Stimulated activated memory B cell treated with anti-CD40 and anti-IgM and Interleukin-4, amounts not matched to agents 10 μg/mL and 1 μg/mL and 100 μg/mL, for 72 hours (primary cell): Measurements from ENCODE around the gene MAPKAPK2.

ENCODE experiments used
- ATAC-seq: fragments of 150-1000 bp; cut with Tn5 transposase; 2 replicates; pipeline ENCODE4 v1.10.0; 2021
- H3K27ac Mint-ChIP-seq: one replicate; pipeline ENCODE4 v1.8.0; 2022; ENCODE audit warnings: mild to moderate bottlenecking, mixed read lengths
- H3K27me3 Mint-ChIP-seq: one replicate; pipeline ENCODE4 v1.8.0; 2022; ENCODE audit warnings: mixed read lengths
- H3K36me3 Mint-ChIP-seq: one replicate; pipeline ENCODE4 v1.8.0; 2022; ENCODE audit warnings: mixed read lengths
- H3K4me1 Mint-ChIP-seq: one replicate; pipeline ENCODE4 v1.8.0; 2022; ENCODE audit warnings: mixed read lengths
- H3K4me3 Mint-ChIP-seq: one replicate; pipeline ENCODE4 v1.8.0; 2022; ENCODE audit warnings: mild to moderate bottlenecking, moderate library complexity, mixed read lengths
- H3K9me3 Mint-ChIP-seq: one replicate; pipeline ENCODE4 v1.8.0; 2022; ENCODE audit warnings: mixed read lengths

Gene MAPKAPK2

DNA sequence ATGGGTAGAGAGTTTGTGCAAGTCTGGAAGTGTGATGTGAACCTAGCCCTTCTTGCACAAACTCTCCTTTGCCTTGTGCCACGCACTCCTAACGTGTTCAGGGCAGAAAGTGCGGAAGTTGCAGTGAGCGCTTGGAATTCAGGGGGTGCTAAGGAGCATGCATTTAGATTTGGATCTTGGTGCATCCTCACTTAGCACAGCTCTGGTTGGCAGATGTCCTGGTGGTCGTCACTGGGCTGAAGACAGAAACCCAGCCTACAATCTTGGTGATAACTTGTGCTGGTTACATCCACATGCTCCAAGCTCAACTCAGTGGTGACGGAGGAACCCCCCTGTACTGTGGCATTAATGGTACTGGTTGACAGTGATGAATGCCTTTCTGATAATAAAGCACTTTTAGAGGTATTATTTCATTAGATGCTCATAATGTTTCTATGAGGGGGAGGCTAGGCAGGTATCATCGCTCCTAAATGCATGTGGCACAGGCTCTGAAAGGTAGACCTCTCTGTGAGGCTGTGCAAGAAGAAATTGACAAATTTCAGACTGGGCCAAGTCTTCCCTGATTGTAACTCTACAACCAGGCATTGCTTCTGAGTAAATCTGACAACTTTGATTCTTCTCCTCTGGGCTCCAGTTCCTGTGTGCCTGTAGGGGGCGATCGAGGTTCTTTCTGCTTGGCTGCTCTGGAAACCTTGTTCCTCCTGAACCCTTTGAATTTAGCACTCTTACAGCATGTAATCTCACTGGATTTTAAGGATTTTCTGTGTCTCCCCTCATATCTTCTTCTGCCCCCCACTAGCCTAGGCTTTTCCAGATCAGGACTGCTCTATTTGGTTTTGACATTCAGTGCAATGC, 40.6 kb downstream of the MAPKAPK2 start:
- Mint-ChIP-seq H3K4me1 (peaks cover 55% of the 10 kb centered on the region), H3K36me3 (peaks cover 17% of the 10 kb centered on the region), H3K27me3 (no peaks in the 10 kb centered on the region), H3K27ac (no peak overlapping the region), H3K4me3 (no peak overlapping the region), H3K9me3 (no peaks in the 10 kb centered on the region)
- no peak for ATAC-seq

DNA sequence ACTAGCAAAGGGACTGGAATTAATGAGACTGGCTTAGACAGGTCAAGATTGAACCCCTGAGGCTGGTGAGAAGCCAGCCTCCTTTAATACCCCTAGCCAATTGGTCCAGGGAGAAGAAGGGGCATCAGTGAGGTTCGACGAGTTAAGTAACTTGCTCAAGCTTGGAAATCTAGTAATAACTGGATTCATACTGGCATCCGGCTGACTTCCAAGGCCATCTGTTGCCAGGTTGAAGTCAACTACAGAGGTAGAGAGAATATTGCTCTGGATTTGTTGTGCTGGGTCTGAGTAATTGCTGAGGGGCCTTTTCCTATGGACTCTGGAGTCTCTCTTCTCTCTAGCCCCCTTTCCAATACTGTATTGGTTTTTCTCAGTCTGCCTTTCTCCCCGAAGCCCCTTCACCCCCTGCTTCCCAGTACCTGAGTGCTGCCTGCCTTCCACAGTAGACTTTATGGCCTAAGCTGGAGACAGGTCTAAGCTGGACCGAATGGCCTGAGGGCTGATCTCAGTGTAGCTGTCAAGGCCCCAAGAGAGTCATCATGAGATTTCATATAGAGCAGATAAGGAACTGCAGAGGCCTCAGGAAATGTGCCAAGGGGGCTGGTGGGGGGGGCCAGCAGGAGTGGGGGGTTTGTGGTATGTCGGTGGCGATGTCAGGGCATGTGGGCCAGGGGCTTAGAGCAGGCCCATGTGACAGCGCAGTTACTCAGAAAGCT, 43.4 kb downstream of the MAPKAPK2 start:
- no peaks in the 10 kb centered on the region for H3K27me3 Mint-ChIP-seq
- no peak overlapping the region for H3K4me3 Mint-ChIP-seq
- peaks cover 46% of the 10 kb centered on the region for H3K4me1 Mint-ChIP-seq
- H3K36me3 Mint-ChIP-seq, result peaks cover 41% of the 10 kb centered on the region
- ATAC-seq, result no peak
- no peaks in the 10 kb centered on the region for H3K9me3 Mint-ChIP-seq
- peak overlapping the region; percentile 64 for H3K27ac Mint-ChIP-seq

DNA sequence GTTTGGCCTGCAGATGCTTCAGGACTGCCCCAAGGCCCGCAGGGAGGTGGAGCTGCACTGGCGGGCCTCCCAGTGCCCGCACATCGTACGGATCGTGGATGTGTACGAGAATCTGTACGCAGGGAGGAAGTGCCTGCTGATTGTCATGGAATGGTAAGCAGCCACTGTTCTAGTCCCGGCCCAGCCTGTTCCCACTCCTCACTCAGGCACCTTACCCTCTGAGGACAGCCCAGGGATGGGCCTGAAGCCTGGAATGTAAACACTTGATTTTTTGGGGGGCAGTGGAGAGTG, 43.9 kb downstream of the MAPKAPK2 start:
- ATAC-seq, result no peak
- Mint-ChIP-seq H3K4me3 (no peak overlapping the region), H3K9me3 (no peaks in the 10 kb centered on the region), H3K4me1 (peaks cover 44% of the 10 kb centered on the region), H3K27me3 (no peaks in the 10 kb centered on the region), H3K36me3 (peaks cover 42% of the 10 kb centered on the region), H3K27ac (peak overlapping the region; percentile 64)

DNA sequence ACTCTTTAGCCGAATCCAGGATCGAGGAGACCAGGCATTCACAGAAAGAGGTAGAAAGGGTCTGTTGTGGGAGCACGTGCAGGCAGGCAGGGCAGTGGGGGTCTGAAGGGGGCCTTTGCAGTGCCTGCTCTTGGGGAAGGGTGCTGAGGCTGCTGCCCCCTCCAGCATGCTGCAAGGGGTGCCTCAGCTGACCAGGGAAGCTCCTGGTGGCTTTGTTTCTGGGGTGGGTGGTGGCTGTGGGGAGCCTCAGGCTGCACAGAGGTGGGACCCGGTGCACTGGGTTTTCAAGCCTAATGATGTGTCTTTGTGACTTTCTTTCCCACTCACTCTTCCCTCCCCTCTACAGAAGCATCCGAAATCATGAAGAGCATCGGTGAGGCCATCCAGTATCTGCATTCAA, 44.3 kb downstream of the MAPKAPK2 start:
- no peak overlapping the region for H3K4me3 Mint-ChIP-seq
- no peaks in the 10 kb centered on the region for H3K9me3 Mint-ChIP-seq
- no peak for ATAC-seq
- H3K27me3 Mint-ChIP-seq, result no peaks in the 10 kb centered on the region
- peak overlapping the region; percentile 64 for H3K27ac Mint-ChIP-seq
- H3K4me1 Mint-ChIP-seq, result peaks cover 43% of the 10 kb centered on the region
- H3K36me3 Mint-ChIP-seq, result peaks cover 42% of the 10 kb centered on the region

DNA sequence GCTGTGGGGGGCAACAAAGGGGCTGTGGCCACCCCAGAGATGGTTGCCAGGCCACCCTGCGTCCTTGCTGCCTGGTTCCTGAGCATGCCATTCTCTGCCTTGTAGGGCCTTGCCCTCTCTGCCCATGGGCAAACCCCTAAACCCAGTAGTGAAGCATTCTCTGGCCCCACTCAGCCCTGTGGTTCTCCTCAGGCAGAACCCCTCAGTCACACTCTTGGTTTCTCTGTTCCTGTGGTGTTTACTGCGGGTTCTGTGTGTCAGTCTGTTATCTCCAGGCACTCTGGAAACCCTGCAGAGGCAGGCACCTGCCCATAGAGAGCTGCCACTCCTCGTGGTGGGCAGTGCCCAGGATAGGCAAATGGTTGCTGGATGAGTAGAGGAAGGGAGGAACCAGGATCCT, 44.8 kb downstream of the MAPKAPK2 start:
- peaks cover 43% of the 10 kb centered on the region for H3K4me1 Mint-ChIP-seq
- no peaks in the 10 kb centered on the region for H3K27me3 Mint-ChIP-seq
- H3K4me3 Mint-ChIP-seq, result no peak overlapping the region
- ATAC-seq, result no peak
- no peaks in the 10 kb centered on the region for H3K9me3 Mint-ChIP-seq
- H3K27ac Mint-ChIP-seq, result peak overlapping the region; percentile 64
- peaks cover 42% of the 10 kb centered on the region for H3K36me3 Mint-ChIP-seq

DNA sequence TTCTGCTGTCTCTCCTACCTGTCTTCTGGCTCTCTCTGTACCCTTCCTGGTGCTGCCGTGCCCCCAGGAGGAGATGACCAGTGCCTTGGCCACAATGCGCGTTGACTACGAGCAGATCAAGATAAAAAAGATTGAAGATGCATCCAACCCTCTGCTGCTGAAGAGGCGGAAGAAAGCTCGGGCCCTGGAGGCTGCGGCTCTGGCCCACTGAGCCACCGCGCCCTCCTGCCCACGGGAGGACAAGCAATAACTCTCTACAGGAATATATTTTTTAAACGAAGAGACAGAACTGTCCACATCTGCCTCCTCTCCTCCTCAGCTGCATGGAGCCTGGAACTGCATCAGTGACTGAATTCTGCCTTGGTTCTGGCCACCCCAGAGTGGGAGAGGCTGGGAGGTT, 47.8 kb downstream of the MAPKAPK2 start:
- Mint-ChIP-seq H3K36me3 (peaks cover 42% of the 10 kb centered on the region), H3K27ac (no peak overlapping the region), H3K27me3 (no peaks in the 10 kb centered on the region), H3K4me3 (no peak overlapping the region), H3K9me3 (no peaks in the 10 kb centered on the region), H3K4me1 (peaks cover 47% of the 10 kb centered on the region)
- no peak for ATAC-seq

DNA sequence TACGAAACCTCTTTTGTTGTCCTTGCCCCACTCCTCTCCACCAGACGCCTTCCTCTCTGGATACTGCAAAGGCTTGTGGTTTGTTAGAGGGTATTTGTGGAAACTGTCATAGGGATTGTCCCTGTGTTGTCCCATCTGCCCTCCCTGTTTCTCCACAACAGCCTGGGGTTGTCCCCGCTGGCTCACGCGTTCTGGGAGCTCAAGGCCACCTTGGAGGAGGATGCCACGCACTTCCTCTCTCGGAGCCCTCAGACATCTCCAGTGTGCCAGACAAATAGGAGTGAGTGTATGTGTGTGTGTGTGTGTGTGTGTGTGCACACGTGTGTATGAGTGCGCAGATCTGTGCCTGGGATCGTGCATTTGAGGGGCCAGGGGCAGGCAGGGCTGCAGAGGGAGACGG, 48.3 kb downstream of the MAPKAPK2 start:
- H3K36me3 Mint-ChIP-seq, result peaks cover 42% of the 10 kb centered on the region
- no peak overlapping the region for H3K4me3 Mint-ChIP-seq
- peaks cover 51% of the 10 kb centered on the region for H3K4me1 Mint-ChIP-seq
- no peak for ATAC-seq
- no peak overlapping the region for H3K27ac Mint-ChIP-seq
- H3K9me3 Mint-ChIP-seq, result no peaks in the 10 kb centered on the region
- no peaks in the 10 kb centered on the region for H3K27me3 Mint-ChIP-seq

DNA sequence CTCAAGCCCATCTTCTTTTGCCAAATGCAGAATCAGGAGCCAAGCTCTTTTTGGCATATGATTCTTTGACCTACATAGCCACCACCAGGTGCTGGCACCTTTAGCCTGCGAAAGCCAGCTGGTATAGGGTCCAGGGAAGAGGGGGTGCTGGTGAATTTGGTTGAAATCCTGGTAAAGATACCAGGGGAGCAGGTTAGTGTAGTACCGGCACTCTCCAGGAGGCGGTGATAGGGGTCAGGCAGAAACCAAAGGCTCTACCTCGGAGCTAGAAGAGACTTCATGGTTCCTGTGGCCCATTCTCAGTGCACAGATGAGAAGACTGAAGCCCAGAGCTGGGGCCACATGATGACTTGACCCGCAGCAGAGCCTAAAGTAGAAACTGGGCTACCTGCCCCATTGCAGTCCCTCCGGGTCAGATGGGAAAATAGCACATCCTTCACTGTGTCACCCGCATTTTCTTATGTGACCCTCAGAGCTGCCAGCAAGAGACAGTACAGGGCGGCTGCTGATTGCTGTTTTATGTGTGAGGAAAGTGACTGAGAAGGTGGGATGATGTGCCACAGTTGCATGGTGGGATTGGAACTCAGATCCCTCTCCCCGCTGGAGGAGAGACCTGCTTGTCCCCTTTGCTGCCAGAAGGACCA, 49.9 kb downstream of the MAPKAPK2 start:
- ATAC-seq, result peak; percentile 67
- Mint-ChIP-seq H3K36me3 (peaks cover 31% of the 10 kb centered on the region), H3K27me3 (no peaks in the 10 kb centered on the region), H3K4me1 (peaks cover 58% of the 10 kb centered on the region), H3K27ac (peak overlapping the region; percentile 57), H3K9me3 (no peaks in the 10 kb centered on the region), H3K4me3 (no peak overlapping the region)

DNA sequence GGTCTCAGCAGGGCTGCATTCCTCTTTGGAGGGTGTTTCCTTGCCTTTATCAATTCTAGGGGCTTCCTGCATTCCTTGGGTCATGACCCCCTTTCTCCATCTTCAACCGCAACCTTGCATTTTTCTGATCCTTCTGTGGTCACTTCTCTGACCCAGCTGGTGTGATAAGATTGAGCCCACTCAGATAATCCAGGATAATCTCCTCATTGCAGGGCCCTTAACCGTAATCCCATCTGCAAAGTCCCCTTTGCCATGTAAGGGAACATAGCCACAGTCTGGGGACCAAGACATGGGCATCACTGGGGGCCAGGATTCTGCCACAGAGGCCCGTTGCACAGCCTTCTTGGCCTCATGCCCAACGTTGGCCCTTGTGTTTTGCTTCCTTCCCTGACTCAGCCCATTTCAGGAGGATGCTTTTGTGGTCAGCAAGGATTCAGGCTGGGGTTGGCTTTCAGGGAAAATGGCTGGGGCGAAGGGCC, 50.9 kb downstream of the MAPKAPK2 start:
- H3K9me3 Mint-ChIP-seq, result no peaks in the 10 kb centered on the region
- no peak overlapping the region for H3K4me3 Mint-ChIP-seq
- no peak for ATAC-seq
- no peaks in the 10 kb centered on the region for H3K27me3 Mint-ChIP-seq
- H3K36me3 Mint-ChIP-seq, result peaks cover 25% of the 10 kb centered on the region
- no peak overlapping the region for H3K27ac Mint-ChIP-seq
- H3K4me1 Mint-ChIP-seq, result peaks cover 67% of the 10 kb centered on the region

DNA sequence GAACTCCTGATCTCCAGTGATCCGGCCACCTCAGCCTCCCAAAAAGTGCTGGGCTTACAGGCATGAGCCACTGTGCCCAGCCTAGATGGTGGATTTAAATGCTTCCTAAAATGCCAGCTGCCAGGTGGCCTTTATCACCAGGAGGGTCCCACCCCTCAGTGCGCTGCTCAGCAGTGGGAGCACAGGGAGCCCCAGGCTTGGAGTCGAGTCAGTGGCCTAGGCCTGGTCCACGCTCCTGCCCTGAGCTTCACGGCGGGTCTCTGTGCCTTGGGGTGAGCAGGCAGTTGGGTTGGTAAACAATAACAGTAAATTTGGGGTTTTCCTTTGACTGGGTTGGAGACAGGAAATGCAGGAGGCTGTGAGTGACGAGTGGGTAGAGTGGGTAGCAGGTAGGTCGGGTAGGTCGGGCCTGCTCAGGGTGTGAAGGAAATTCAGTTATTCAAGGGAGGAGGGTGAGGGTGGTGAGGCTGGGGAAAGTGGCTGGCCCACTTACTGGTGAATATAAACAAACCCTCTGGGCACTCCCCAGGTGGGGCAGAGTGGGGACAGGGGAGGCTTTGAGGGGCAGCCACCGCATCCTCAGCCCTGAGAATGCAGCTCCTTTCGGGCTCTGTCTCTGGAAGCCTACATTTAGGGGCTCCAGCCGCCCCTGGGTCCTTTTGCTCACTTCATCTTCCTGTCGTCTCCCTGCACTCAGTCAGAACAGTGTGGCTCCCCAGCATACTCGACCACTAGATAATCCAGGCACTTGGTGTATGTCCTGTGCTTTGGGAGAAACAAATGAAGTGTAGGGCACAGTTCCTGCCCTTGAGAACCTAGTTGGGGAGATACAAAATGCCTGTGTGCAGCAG, 52.4 kb downstream of the MAPKAPK2 start:
- H3K36me3 Mint-ChIP-seq, result peaks cover 12% of the 10 kb centered on the region
- no peaks in the 10 kb centered on the region for H3K27me3 Mint-ChIP-seq
- no peak for ATAC-seq
- peaks cover 82% of the 10 kb centered on the region for H3K4me1 Mint-ChIP-seq
- H3K9me3 Mint-ChIP-seq, result no peaks in the 10 kb centered on the region
- H3K4me3 Mint-ChIP-seq, result no peak overlapping the region
- H3K27ac Mint-ChIP-seq, result peak overlapping the region; percentile 82

DNA sequence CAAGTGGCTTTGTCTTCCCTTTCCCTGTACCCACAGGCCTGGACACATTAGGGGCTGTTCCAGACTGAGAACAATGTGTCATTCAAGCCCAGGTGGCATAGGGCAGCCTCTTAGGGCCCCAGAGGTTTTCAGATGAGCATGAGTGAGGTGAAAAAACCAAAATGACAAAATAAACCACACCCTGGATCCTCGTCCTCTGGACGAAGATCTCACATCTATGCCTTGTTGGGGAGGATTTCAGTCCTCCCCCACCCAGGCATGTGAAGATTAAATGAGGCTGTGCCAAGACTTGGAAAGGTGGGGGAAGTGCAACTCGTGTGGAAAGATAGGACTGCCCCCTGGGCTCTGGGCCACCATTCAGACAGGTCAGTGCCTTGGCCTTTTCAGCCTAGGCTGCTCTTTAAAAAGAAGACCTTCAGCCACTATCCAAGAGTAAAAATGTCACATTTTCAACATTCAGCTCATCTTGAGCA, 53.1 kb downstream of the MAPKAPK2 start:
- H3K27me3 Mint-ChIP-seq, result no peaks in the 10 kb centered on the region
- no peak for ATAC-seq
- no peak overlapping the region for H3K4me3 Mint-ChIP-seq
- no peaks in the 10 kb centered on the region for H3K9me3 Mint-ChIP-seq
- peaks cover 88% of the 10 kb centered on the region for H3K4me1 Mint-ChIP-seq
- peak overlapping the region; percentile 82 for H3K27ac Mint-ChIP-seq
- H3K36me3 Mint-ChIP-seq, result peaks cover 5% of the 10 kb centered on the region

DNA sequence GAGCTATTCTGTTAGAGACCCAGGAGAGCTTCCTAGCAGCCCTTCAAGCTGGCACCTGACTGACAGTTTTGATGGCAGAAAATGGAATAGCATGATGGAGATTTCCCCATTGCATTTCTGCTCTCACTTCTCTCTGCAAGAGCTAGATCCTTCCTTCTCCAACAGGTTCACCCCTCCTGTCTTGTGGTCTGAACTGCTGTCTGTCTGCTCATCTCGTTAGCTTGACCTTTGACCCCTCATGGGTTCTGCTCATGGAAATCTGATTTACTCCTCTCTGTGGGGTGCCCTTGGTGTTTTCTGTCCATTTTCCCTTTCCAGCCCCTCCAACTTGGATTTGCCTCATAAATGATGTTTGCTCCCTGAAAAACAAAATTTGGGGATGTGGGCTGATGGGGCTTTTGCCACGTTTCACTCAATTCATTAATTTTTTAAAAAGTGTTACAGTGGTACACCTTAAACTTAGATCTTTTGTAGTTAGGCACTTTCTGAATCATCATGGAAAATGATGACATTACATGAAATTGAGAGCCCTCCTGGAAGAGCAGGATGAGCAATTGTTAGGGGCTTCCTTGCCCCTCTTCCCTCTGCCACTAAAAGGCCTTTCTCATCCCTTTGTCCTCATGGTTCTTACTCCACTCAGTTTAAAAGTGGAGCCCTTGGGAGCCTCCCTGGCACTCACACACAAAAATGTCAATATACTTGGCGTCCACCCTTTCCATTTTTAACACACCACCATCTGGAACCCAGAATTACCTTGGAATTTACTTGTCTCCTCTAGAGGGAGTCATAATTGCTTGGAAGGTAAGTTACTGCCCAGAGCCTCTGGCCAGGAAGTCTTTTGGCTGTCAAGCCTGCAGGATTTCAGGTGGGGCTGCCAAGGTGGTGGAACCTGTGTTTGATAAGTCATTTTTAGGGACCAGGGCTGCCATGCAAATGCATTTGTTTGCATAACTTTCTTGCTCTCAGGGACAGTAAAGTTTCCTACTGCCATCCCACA, 54.0 kb downstream of the MAPKAPK2 start:
- ATAC-seq, result no peak
- Mint-ChIP-seq H3K27me3 (no peaks in the 10 kb centered on the region), H3K27ac (peak overlapping the region; percentile 82), H3K9me3 (no peaks in the 10 kb centered on the region), H3K4me1 (peaks cover 94% of the 10 kb centered on the region), H3K36me3 (no peaks in the 10 kb centered on the region), H3K4me3 (no peak overlapping the region)

DNA sequence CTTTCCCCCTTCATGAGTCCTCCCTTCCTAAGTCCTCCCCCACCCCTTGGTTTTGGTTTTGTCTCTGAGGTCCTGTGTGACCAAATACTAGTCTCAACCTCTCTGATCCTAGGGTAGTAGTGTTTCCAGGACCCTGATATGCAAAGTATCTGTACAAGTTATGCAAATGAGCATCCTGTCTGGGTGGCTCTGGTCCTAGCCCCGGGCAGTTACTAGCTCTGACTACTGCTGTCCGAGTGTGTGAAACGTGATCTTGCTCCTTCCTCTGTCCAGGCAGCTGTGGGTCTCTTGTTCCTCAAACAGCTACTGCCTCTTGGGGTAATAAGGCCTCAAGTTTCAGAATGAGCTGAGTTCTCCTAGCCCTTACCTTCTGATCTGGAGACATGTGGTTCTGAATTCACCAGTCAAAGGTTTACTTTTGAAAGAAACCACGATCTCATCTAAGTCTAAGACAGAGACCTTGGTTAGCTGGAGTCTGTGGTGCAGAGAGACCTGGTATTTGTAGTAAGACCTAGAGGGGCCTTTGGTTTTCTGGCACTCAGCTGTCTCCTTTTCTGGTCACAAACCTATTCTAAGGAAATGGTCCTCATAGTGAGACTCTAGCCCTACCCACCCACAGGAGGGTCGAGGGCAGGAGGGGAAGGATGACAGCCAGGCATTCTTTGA, 54.8 kb downstream of the MAPKAPK2 start:
- Mint-ChIP-seq H3K36me3 (no peaks in the 10 kb centered on the region), H3K9me3 (no peaks in the 10 kb centered on the region), H3K27me3 (no peaks in the 10 kb centered on the region), H3K4me1 (peaks cover 93% of the 10 kb centered on the region), H3K27ac (peak overlapping the region; percentile 82), H3K4me3 (peak overlapping the region; percentile 40)
- peak; percentile 91 for ATAC-seq
